H1 (cell line): ENCODE results near the gene ZSWIM7. TPM values are rescaled to one million over a fixed set of nuclear protein-coding genes. Genes with fewer than 3 reads are reported as not detected.

Experiments used
- FOSL1 ChIP-seq: IDR thresholded peaks from 2 replicates; pipeline ENCODE4 v1.6.1; 2011; ENCODE audit warnings: mild to moderate bottlenecking, low read depth, low read length, moderate library complexity; ENCODE audit not compliant: insufficient read depth
- polyA plus RNA-seq, 7 experiments: library from polyadenylated mRNA; depleted of rRNA in 3 of 7; stranded (reverse) in 5 of 7; unstranded in 2 of 7; fragments of >200 nt in 5 of 7; fragments of 200-250 nt in 2 of 7; gene quantifications; 1 replicate in 5 of 7; 2 replicates in 1 of 7; 4 replicates in 1 of 7; pipeline versions ENCODE4 v1.2.1 to v1.2.3, GENCODE V29; 2011 to 2013; ENCODE audit warnings: missing spikeins in 2 of 7, mixed read lengths in 2 of 7
- total RNA-seq: library from RNA; stranded (reverse); fragmentation: NEBNext Ultra II Directional; extraction: Animal tissue kit (Norgen Biotek cat#: 25700); gene quantifications from 2 replicates; pipeline ENCODE4 v1.2.1, GENCODE V29; 2021
- TF ChIP-seq, protein P1 (sequence below): IDR thresholded peaks from 2 replicates; pipeline ENCODE4 v1.6.1; 2012; ENCODE audit warnings: low read length, inconsistent platforms

Gene ZSWIM7
- total and polyA plus RNA-seq, 2 of the 8 experiments (the other 6 are each of a cell fraction or from before 2014, with no cell fraction given) = 39.3 to 57.7 TPM

DNA sequence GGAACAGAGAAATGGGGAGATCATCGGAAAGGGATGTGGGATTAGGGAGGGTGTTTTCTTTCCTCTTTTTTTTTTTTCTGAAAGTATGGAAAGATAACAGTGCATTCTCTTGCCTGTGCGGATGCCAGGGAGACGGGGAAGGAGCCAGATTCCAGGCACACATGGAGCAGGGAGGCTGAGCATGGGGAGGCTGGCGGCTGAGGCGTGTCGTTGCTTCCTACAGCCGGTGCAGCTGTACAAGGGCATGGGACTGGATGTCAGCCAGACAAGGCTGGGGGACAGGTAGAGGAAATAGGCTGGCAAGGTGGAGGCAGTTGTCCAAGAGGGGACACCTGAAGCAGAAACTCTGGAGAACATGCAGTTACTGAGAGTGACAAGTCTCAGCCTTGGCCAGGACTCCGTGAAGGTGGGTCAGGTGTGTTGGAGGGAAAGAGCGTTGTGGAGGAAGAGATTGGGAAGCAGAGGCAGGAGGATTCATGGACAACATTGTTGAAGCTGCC, 71.2 kb downstream of the ZSWIM7 start (continued):
- TF ChIP-seq, protein P1, sequence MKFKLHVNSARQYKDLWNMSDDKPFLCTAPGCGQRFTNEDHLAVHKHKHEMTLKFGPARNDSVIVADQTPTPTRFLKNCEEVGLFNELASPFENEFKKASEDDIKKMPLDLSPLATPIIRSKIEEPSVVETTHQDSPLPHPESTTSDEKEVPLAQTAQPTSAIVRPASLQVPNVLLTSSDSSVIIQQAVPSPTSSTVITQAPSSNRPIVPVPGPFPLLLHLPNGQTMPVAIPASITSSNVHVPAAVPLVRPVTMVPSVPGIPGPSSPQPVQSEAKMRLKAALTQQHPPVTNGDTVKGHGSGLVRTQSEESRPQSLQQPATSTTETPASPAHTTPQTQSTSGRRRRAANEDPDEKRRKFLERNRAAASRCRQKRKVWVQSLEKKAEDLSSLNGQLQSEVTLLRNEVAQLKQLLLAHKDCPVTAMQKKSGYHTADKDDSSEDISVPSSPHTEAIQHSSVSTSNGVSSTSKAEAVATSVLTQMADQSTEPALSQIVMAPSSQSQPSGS = no peak
- no peak for TF ChIP-seq FOSL1

Other genes with a start within 250 kb of the ZSWIM7 start
- gene ADORA2B, start 54.6 kb downstream of the ZSWIM7 start, total RNA-seq = 2.6 and 3.3 TPM in 2 replicates
- gene ADORA2B, start 54.6 kb downstream of the ZSWIM7 start, polyA plus RNA-seq (2011; rRNA removed) = 6.9 and 8.2 TPM in 2 replicates
- 50.7 and 55.0 TPM in 2 replicates for gene TTC19, start 120 bp upstream of the ZSWIM7 start, total RNA-seq
- 9.9 and 11.8 TPM in 2 replicates for gene TTC19, start 120 bp upstream of the ZSWIM7 start, polyA plus RNA-seq (2011; rRNA removed)
- 141 and 142 TPM in 2 replicates for gene NCOR1, start 215.8 kb upstream of the ZSWIM7 start, total RNA-seq
- 65.4 and 81.2 TPM in 2 replicates for gene NCOR1, start 215.8 kb upstream of the ZSWIM7 start, polyA plus RNA-seq (2011; rRNA removed)
- 25.5 and 28.4 TPM in 2 replicates for gene PIGL, start 217.5 kb upstream of the ZSWIM7 start, total RNA-seq
- 30.8 TPM in 2 replicates for gene PIGL, start 217.5 kb upstream of the ZSWIM7 start, polyA plus RNA-seq (2011; rRNA removed)